GM23248 (cell line): ENCODE results near the gene PHACTR4. TPM values are rescaled to one million over a fixed set of nuclear protein-coding genes. Genes with fewer than 3 reads are reported as not detected.
"Not testable (repeated sequence)": the region's sequence is repeated elsewhere in the genome, so short reads cannot be mapped to it uniquely, and the experiment has no call there.

Experiments
- DNase-seq: peaks from one replicate; pipeline ENCODE4 v3.0.0-alpha.2; 2015
- H2AFZ ChIP-seq: fragments of 200-600 bp; sonication (generic); 2 replicates; pipeline ENCODE4 v1.6.1; 2016; ENCODE audit warnings: antibody characterized with exemption
- H3F3A ChIP-seq: fragments of 200-600 bp; sonication (generic); 2 replicates; pipeline ENCODE4 v1.6.1; 2016; ENCODE audit warnings: mild to moderate bottlenecking, antibody characterized with exemption, mixed run types; ENCODE audit not compliant: insufficient read depth
- H3K27ac ChIP-seq: fragments of 200-600 bp; sonication (generic); 2 replicates; pipeline ENCODE4 v1.5.1; 2016; ENCODE audit warnings: mild to moderate bottlenecking
- H3K27me3 ChIP-seq: fragments of 200-600 bp; sonication (generic); replicated peaks from 2 replicates; pipeline ENCODE4 v1.6.1; 2016; ENCODE audit warnings: mild to moderate bottlenecking; ENCODE audit not compliant: insufficient read depth
- H3K36me3 ChIP-seq: fragments of 200-600 bp; sonication (generic); 2 replicates; pipeline ENCODE4 v1.6.1; 2016; ENCODE audit warnings: low read depth, mild to moderate bottlenecking
- H3K4me1 ChIP-seq: fragments of 200-600 bp; sonication (generic); 2 replicates; pipeline ENCODE4 v1.6.1; 2016; ENCODE audit warnings: mild to moderate bottlenecking; ENCODE audit not compliant: insufficient read depth
- H3K4me2 ChIP-seq: fragments of 200-600 bp; sonication (generic); one replicate; pipeline ENCODE4 v1.6.1; 2016; ENCODE audit warnings: mild to moderate bottlenecking; ENCODE audit not compliant: unreplicated experiment
- H3K4me3 ChIP-seq: fragments of 200-600 bp; sonication (generic); 2 replicates; pipeline ENCODE4 v1.5.1; 2016; ENCODE audit warnings: mild to moderate bottlenecking
- H3K79me2 ChIP-seq: fragments of 200-600 bp; sonication (generic); 2 replicates; pipeline ENCODE4 v1.6.1; 2016; ENCODE audit warnings: mild to moderate bottlenecking; ENCODE audit not compliant: insufficient read depth
- H3K9ac ChIP-seq: fragments of 200-600 bp; sonication (generic); 2 replicates; pipeline ENCODE4 v1.6.1; 2016; ENCODE audit warnings: mild to moderate bottlenecking
- H3K9me2 ChIP-seq: fragments of 200-600 bp; sonication (generic); 2 replicates; pipeline ENCODE4 v1.6.1; 2016; ENCODE audit warnings: mixed run types, mild to moderate bottlenecking, moderate library complexity; ENCODE audit not compliant: insufficient read depth
- H3K9me3 ChIP-seq: fragments of 200-600 bp; sonication (generic); one replicate; pipeline ENCODE4 v1.6.1; 2017; ENCODE audit warnings: low read depth
- H4K20me1 ChIP-seq: fragments of 200-600 bp; sonication (generic); 2 replicates; pipeline ENCODE4 v1.6.0; 2016; ENCODE audit not compliant: insufficient read depth
- EZH2 ChIP-seq: fragments of 200-600 bp; sonication (generic); IDR thresholded peaks from 2 replicates; pipeline ENCODE4 v1.6.1; 2018; ENCODE audit warnings: antibody characterized with exemption, mild to moderate bottlenecking; ENCODE audit not compliant: insufficient read depth, poor library complexity, severe bottlenecking
- EZH2phosphoT487 ChIP-seq: fragments of 200-600 bp; sonication (generic); IDR thresholded peaks from 2 replicates; pipeline ENCODE4 v1.6.1; 2018; ENCODE audit warnings: antibody characterized with exemption, moderate library complexity, mild to moderate bottlenecking, low read depth; ENCODE audit not compliant: insufficient read depth
- WGBS, 2 experiments: methylation state at CpG; one replicate each; pipeline ENCODE4 v1.1.6; 2015 to 2017; ENCODE audit warnings: low lambda C conversion rate in 2 of 2, low coverage in 1 of 2; ENCODE audit errors: missing lambda C conversion rate in 2 of 2; 5-methylcytosine and 5-hydroxymethylcytosine counted together
- in situ Hi-C: fragments of 300-500 bp; cut with MboI; formaldehyde crosslinking; loops from 2 replicates; pipeline ENCODE4 v1.15.0; 2020
- polyA plus RNA-seq: library from polyadenylated mRNA; unstranded; fragments of >200 nt; fragmentation: Nextera tagmentation; extraction: Ambion mirVana; gene quantifications from 2 replicates; pipeline ENCODE4 v1.2.1, GENCODE V29; 2016
- total RNA-seq: library from RNA; depleted of rRNA; stranded (reverse); fragments of >200 nt; shearing (Covaris generic); gene quantifications from 2 replicates; pipeline ENCODE4 v1.2.3, GENCODE V29; 2014

Gene PHACTR4
- total and polyA plus RNA-seq, 2 experiments from 2014 or later, result 5.2 to 14.3 TPM

- 93 to 100% methylated on average over 4 to 7 of the region's 7 CpGs for WGBS, 2 experiments
Measured at GRCh38 chr1:28512058-28512611, 142.6 kb downstream of the PHACTR4 start.

GRCh38 chr1:28514445-28514933, 144.9 kb downstream of the PHACTR4 start:
- DNase-seq, in situ Hi-C loops: not testable (repeated sequence)

More at GRCh38 chr1:28512058-28512611, 142.6 kb downstream of the PHACTR4 start:
- peak; percentile 15 for DNase-seq
- H3K36me3 ChIP-seq, result peaks cover 57% of the 10 kb centered on the region
- peaks cover 30% of the 10 kb centered on the region for H3K79me2 ChIP-seq
- H3K4me3 ChIP-seq, result no peak overlapping the region
- no peak overlapping the region for H3K4me2 ChIP-seq
- H3K27ac ChIP-seq, result peak overlapping the region; percentile 13
- H3K9ac ChIP-seq, result no peak overlapping the region
- TF ChIP-seq EZH2phosphoT487 (no peak), EZH2 (no peak)
- H2AFZ ChIP-seq, result no peak overlapping the region
- H3F3A ChIP-seq, result peaks cover 94% of the 10 kb centered on the region
- peaks cover 20% of the 10 kb centered on the region for H3K4me1 ChIP-seq
- peaks cover 12% of the 10 kb centered on the region; the same call in 1 of the 2 replicates for H4K20me1 ChIP-seq
- in situ Hi-C loops, result no loop called here
- no peaks in the 10 kb centered on the region for H3K9me3 ChIP-seq
- H3K27me3 ChIP-seq, result no peaks in the 10 kb centered on the region
- no peaks in the 10 kb centered on the region for H3K9me2 ChIP-seq

GRCh38 chr1:28516518-28516956, 147.0 kb downstream of the PHACTR4 start:
- Histone ChIP-seq H3K9me2 (no peaks in the 10 kb centered on the region), H3K4me1 (0 out of 2 replicates have a peak, but pooled peaks cover 6% of the 10 kb centered on the region), H3K9ac (no peak overlapping the region), H2AFZ (no peak overlapping the region), H3K79me2 (peaks cover 27% of the 10 kb centered on the region), H3F3A (peaks cover 58% of the 10 kb centered on the region), H3K27ac (peak overlapping the region; percentile 72), H3K4me3 (no peak overlapping the region), H3K4me2 (no peak overlapping the region), H4K20me1 (no peaks in the 10 kb centered on the region), H3K9me3 (no peaks in the 10 kb centered on the region), H3K36me3 (peaks cover 15% of the 10 kb centered on the region; the same call in 1 of the 2 replicates), H3K27me3 (no peaks in the 10 kb centered on the region)
- in situ Hi-C loops, result no loop called here
- WGBS, 2 experiments, result 90 to 94% methylated on average over 1 of the region's 1 CpG
- TF ChIP-seq EZH2phosphoT487 (no peak), EZH2 (no peak)
- peak; percentile 22 for DNase-seq

More at GRCh38 chr1:28514445-28514933, 144.9 kb downstream of the PHACTR4 start:
- H3K4me2 ChIP-seq, H3K4me3 ChIP-seq, H3K27me3 ChIP-seq, H4K20me1 ChIP-seq, H3K9ac ChIP-seq, H3K9me2 ChIP-seq, H2AFZ ChIP-seq, H3K9me3 ChIP-seq: not testable (repeated sequence)
- WGBS, 2 experiments, result 88 to 90% methylated on average over 13 of the region's 13 CpGs
- peaks cover 17% of the 10 kb centered on the region for H3K4me1 ChIP-seq
- peaks cover 17% of the 10 kb centered on the region for H3K79me2 ChIP-seq
- H3K36me3 ChIP-seq, result peaks cover 34% of the 10 kb centered on the region
- H3K27ac ChIP-seq, result peak overlapping the region; percentile 18; the same call in 1 of the 2 replicates
- peaks cover 78% of the 10 kb centered on the region for H3F3A ChIP-seq

GRCh38 chr1:28517649-28517999, 148.1 kb downstream of the PHACTR4 start:
- peak overlapping the region; percentile 90 for H3K4me2 ChIP-seq
- H3K79me2 ChIP-seq, result peaks cover 38% of the 10 kb centered on the region
- H3K4me1 ChIP-seq, result 0 out of 2 replicates have a peak, but pooled peaks cover 6% of the 10 kb centered on the region
- H2AFZ ChIP-seq, result no peak overlapping the region
- no peaks in the 10 kb centered on the region for H4K20me1 ChIP-seq
- TF ChIP-seq EZH2phosphoT487, result no peak
- H3K27me3 ChIP-seq, result no peaks in the 10 kb centered on the region
- H3K9ac ChIP-seq, result peak overlapping the region; percentile 89
- peaks cover 47% of the 10 kb centered on the region for H3F3A ChIP-seq
- H3K36me3 ChIP-seq, result peaks cover 11% of the 10 kb centered on the region; the same call in 1 of the 2 replicates
- H3K9me3 ChIP-seq, result no peaks in the 10 kb centered on the region
- 13 to 16% methylated on average over 7 of the region's 7 CpGs for WGBS, 2 experiments
- peak overlapping the region; percentile 91 for H3K4me3 ChIP-seq
- DNase-seq, result peak; percentile 59
- no peaks in the 10 kb centered on the region for H3K9me2 ChIP-seq
- in situ Hi-C loops, result no loop called here
- H3K27ac ChIP-seq, result peak overlapping the region; percentile 72
